Peyer's patch (tissue), 4 donors: ENCODE data around the gene SLC27A1. TPM values are rescaled to one million over a fixed set of nuclear protein-coding genes. Genes with fewer than 3 reads are reported as not detected.
"Not testable (repeated sequence)": the region's sequence is repeated elsewhere in the genome, so short reads cannot be mapped to it uniquely, and the experiment has no call there.

Experiments used
- DNase-seq, 3 donors: peaks; one replicate each; pipeline ENCODE4 v3.0.0-alpha.2; 2017 to 2019
- H3K27ac ChIP-seq, 4 donors: fragments of 200-600 bp; sonication (generic); one replicate each; pipeline ENCODE4 v1.5.1; 2016 to 2019
- H3K27me3 ChIP-seq, 2 donors: fragments of 200-600 bp; sonication (generic); one replicate each; pipeline ENCODE4 v1.5.1; 2019
- H3K36me3 ChIP-seq, 3 donors: fragments of 200-600 bp; sonication (generic); one replicate each; pipeline ENCODE4 v1.5.1; 2016 to 2019
- H3K4me1 ChIP-seq, 4 donors: fragments of 200-600 bp; sonication (generic); one replicate each; pipeline ENCODE4 v1.5.1; 2016 to 2019
- H3K4me3 ChIP-seq, 4 donors: fragments of 200-600 bp; sonication (generic); 1 replicate in 3 of 4; 2 replicates in 1 of 4; pipeline ENCODE4 v1.5.1; 2016 to 2019; ENCODE audit warnings: mild to moderate bottlenecking in 1 of 4
- H3K9me3 ChIP-seq, 4 donors: fragments of 200-600 bp; sonication (generic); one replicate each; pipeline ENCODE4 v1.5.1; 2016 to 2019; ENCODE audit warnings: mild to moderate bottlenecking in 1 of 4
- CTCF ChIP-seq, 6 experiments: fragments of 450-650 bp in 4 of 6; fragments of 200-600 bp in 2 of 6; sonication (generic) in 1 of 6; IDR thresholded peaks; one replicate each; pipeline ENCODE4 v1.5.1; 2017 to 2019; ENCODE audit warnings: antibody characterized with exemption in 6 of 6, mild to moderate bottlenecking in 3 of 6, moderate library complexity in 1 of 6
- POLR2A ChIP-seq, 2 donors: fragments of 450-650 bp; IDR thresholded peaks; one replicate each; pipeline ENCODE4 v1.5.1; 2017; ENCODE audit warnings: antibody characterized with exemption in 2 of 2, mild to moderate bottlenecking in 2 of 2, moderate library complexity in 2 of 2
- total RNA-seq, 4 donors: library from RNA; depleted of rRNA; stranded (reverse); fragments of >200 nt; gene quantifications; one replicate each; pipeline ENCODE4 v1.1.0, GENCODE V29; 2016

The SLC27A1 gene
- total RNA-seq, 4 donors from 2014 or later, result 0.70 to 13.2 (median 8.3) TPM

DNA sequence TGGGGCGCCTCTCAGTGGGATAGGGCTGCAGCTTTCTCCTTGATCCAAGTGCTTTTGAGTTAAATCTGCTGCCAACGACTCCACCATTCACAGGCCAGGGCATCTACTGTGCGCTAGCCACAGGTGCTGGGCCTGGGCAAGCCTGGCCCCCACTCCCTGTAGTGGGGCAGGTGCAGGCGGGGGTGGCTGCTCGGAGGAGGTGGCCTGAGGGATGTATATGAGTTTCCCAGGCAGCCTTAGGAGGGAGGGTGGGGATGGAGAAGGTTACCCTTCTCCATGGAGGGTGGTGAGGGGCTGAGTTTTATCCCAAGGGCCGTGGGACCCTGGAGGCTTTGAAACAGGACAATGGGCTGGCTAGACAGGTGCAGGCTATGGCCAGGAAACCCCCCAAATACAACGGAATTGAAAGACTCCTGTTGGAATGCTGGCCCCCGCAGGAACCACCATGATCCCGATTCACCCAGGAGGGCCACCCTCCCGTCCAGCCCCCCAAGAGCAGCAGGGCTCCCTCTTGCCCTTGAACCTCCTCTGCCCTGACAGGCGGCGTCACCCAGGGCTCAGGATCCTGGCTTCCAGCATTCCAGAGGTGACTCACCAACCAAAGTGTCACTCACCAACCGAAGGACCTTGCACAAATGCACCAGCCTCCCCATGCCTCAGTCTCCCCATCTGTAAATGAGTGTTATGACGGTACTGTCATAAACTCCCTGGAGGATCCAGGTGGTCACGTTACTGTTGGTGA is 45.3 kb downstream of the SLC27A1 start:
- TF ChIP-seq CTCF (IDR thresholded peaks at IDR 0.05), result no peak
- TF ChIP-seq POLR2A (IDR thresholded peaks at IDR 0.05), result no peak

GRCh38 chr19:17517898-17518297 is 47.6 kb downstream of the SLC27A1 start:
- Histone ChIP-seq H3K36me3 (peaks cover 0 to 45% (median 0%) of the 10 kb centered on the region in 3 donors), H3K4me3 (no peak overlapping the region), H3K27ac (no peak overlapping the region), H3K4me1 (peaks cover 0 to 5% (median 3%) of the 10 kb centered on the region in 4 donors), H3K27me3 (no peaks in the 10 kb centered on the region), H3K9me3 (peaks cover 0 to 10% (median 5%) of the 10 kb centered on the region in 4 donors)
- no peak for DNase-seq
- no peak for TF ChIP-seq CTCF (IDR thresholded peaks at IDR 0.05)
- no peak for TF ChIP-seq POLR2A (IDR thresholded peaks at IDR 0.05)

More for the DNA sequence above, 45.3 kb downstream of the SLC27A1 start:
- Histone ChIP-seq H3K9me3 (peaks cover 0 to 10% (median 5%) of the 10 kb centered on the region in 4 donors), H3K4me1 (peaks cover under 1 to 9% (median 2%) of the 10 kb centered on the region in 4 donors), H3K27ac (no peak overlapping the region), H3K4me3 (no peak overlapping the region), H3K36me3 (peaks cover 0 to 38% (median 0%) of the 10 kb centered on the region in 3 donors), H3K27me3 (no peaks in the 10 kb centered on the region)
- DNase-seq, result no peak

DNA sequence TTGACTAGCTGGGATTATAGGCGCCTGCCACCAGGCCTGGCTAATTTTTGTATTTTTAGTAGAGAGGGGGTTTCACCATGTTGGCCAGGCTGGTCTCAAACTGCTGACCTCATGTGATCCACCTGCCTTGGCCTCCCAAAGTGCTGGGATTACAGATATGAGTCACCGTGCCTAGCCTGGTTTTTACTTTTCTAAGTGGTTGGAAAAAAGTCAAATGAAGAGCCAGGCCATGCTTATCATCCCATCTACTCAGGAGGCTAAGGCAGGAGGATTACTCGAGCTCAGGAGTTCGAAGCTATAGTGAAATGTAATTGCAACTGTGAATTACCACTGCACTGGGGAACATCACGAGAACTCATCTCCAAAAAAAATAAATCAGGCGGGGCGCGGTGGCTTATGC is 48.3 kb downstream of the SLC27A1 start:
- not testable (repeated sequence) for H3K27me3 ChIP-seq, H3K27ac ChIP-seq, H3K4me3 ChIP-seq, DNase-seq, H3K9me3 ChIP-seq, H3K4me1 ChIP-seq
- H3K36me3 ChIP-seq, result peaks cover 0 to 45% (median 0%) of the 10 kb centered on the region in 3 donors

DNA sequence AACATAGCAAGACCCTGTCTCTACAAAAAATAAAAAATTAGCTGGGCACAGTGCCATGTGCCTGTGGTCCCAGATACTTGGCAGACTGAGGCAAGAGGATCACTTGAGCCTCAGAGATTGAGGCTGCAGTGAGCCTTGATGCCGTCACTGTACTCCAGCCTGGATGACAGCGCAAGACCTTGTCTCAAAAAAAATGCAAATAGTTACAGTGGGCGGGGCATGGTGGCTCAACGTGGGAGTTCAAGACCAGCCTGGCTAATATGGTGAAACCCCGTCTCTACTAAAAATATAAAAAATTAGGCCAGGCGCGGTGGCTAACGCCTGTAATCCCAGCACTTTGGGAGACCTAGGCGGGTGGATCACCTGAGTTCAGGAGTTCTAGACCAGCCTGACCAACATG is 49.6 kb downstream of the SLC27A1 start:
- Histone ChIP-seq H3K4me1 (peaks cover 0 to 22% (median 12%) of the 10 kb centered on the region in 4 donors), H3K4me3 (no peak overlapping the region), H3K9me3 (peaks cover 0 to 10% (median 5%) of the 10 kb centered on the region in 4 donors), H3K36me3 (peaks cover 0 to 45% (median 0%) of the 10 kb centered on the region in 3 donors), H3K27me3 (no peaks in the 10 kb centered on the region), H3K27ac (no peak overlapping the region)
- TF ChIP-seq CTCF (IDR thresholded peaks at IDR 0.05), result no peak
- TF ChIP-seq POLR2A (IDR thresholded peaks at IDR 0.05), result no peak
- DNase-seq, result no peak

- DNase-seq, result no peak
- no peak overlapping the region for H3K27ac ChIP-seq
- H3K27me3 ChIP-seq, result no peaks in the 10 kb centered on the region
- peaks cover 0 to 10% (median 5%) of the 10 kb centered on the region in 4 donors for H3K9me3 ChIP-seq
- peaks cover 0 to 43% (median 0%) of the 10 kb centered on the region in 3 donors for H3K36me3 ChIP-seq
- H3K4me1 ChIP-seq, result peaks cover 0 to 24% (median 12%) of the 10 kb centered on the region in 4 donors
- no peak for TF ChIP-seq CTCF (IDR thresholded peaks at IDR 0.05)
- no peak for TF ChIP-seq POLR2A (IDR thresholded peaks at IDR 0.05)
- no peak overlapping the region for H3K4me3 ChIP-seq
Measured at GRCh38 chr19:17520865-17521264, 50.5 kb downstream of the SLC27A1 start.
